Mucosa of gallbladder (tissue), 1 donor: ENCODE results near the gene GALK1. TPM values are rescaled to one million over a fixed set of nuclear protein-coding genes. Genes with fewer than 3 reads are reported as not detected.
A peak's percentile ranks its signal among the peaks of the same experiment; 100 is the strongest.
"Not testable (repeated sequence)": the region's sequence is repeated elsewhere in the genome, so short reads cannot be mapped to it uniquely, and the experiment has no call there.

Experiments used
- DNase-seq: peaks from one replicate; pipeline ENCODE4 v3.0.0-alpha.2; 2020; ENCODE audit warnings: low spot score
- total RNA-seq: library from RNA; stranded (reverse); gene quantifications from one replicate; pipeline ENCODE4 v1.2.1, GENCODE V29; 2021
- donor health status: DM: no; HTN: no; CAD: no.

GALK1 gene
- total RNA-seq, result 35.9 TPM

DNA sequence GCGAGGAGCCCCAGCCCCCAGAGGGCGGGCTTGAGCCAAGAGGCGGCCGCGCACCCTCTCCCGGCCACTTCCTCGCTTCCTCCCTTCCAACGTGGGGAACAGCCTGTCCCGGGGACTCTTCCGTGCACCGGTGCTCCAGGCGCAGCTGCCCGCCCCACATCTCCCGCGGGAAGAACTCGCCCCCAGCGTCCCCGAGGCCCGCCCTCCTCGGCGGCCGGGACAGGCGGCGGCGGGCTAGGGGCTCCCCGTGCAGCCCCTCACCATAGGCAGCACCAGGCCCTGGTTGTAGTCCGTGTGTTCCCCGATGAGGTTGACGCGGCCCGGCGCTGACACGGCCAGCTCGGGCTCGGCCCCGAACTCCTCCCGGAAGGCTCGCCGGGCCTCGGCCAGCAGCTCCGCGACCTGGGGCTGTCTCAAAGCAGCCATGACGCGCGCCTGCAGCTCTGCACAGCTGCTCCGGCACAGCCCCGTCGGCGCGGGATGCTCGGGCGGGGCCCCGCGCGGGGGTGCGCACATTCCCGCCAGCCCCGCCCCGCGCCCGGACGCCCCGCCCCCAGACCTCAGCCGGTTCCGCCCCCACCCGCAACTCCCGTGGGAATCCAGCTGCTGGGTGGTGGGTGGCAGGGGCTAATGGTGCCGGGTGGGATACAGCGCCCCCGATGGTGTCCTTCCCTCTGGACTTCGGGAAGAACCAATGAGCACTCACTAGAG lies at the start of gene GALK1:
Gene GALK1, minus strand, starts transcription at position 482 of the 711 bp plus-strand sequence. Its CDS starts 56 bp downstream, at position 426.
- DNase-seq, result peak; percentile 64

DNA sequence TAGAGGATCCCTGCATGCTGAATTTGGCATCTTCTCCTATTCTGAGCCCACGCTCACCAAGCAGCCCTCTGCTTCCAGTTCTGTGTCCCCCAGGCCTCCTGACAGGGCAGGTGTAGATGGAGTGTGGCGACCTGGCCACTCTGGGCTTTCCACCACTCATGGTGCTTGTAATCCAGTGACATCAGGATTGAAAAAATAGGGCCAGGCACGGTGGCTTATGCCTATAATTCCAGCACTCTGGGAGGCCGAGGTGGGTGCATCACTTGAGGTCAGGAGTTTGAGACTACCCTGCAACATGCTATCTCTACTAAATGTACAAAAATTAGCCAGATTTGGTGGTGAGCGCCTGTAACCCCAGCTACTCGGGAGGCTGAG lies 49.0 kb upstream of the GALK1 start:
- no peak for DNase-seq

DNA sequence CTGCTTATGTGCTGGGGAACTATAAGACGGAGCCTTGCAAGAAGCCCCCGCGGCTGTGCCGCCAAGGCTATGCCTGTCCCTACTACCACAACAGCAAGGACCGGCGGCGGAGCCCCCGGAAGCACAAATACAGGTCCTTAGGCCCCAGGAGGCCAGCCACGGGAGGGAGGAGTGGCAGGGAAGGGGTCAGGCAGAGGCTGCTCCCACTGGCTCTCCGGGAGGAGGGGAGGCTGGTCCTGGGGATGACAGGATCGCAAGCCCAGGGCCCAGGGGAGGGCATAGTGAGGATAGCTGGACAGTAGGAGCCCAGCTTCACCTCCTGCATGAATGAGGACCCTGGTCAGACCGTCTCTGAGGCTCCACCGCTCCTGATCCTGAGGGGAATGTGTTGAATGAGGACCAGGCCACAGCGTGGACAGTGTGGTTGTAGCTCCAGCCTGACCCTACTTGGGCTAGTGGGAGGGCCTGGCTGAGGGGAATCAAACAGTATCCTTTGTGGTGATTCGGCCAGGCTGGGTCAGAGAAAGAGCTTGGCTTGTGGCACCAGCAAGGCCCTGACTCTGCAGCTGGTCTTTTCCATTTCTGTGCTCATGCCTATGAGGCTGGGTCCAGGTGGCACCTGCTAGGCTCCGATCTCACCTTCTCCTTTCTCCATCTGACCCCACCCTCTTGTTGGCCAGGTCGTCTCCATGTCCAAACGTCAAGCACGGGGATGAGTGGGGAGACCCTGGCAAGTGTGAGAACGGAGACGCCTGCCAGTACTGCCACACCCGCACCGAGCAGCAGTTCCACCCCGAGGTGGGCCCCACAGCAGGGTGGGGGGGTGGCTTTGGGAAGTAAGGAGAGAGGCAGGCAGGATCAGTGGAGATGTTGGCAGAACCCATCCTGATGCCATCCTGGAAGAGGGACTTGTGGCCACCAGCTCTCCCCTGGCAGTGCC lies 48.4 kb upstream of the GALK1 start:
- no peak for DNase-seq

DNA sequence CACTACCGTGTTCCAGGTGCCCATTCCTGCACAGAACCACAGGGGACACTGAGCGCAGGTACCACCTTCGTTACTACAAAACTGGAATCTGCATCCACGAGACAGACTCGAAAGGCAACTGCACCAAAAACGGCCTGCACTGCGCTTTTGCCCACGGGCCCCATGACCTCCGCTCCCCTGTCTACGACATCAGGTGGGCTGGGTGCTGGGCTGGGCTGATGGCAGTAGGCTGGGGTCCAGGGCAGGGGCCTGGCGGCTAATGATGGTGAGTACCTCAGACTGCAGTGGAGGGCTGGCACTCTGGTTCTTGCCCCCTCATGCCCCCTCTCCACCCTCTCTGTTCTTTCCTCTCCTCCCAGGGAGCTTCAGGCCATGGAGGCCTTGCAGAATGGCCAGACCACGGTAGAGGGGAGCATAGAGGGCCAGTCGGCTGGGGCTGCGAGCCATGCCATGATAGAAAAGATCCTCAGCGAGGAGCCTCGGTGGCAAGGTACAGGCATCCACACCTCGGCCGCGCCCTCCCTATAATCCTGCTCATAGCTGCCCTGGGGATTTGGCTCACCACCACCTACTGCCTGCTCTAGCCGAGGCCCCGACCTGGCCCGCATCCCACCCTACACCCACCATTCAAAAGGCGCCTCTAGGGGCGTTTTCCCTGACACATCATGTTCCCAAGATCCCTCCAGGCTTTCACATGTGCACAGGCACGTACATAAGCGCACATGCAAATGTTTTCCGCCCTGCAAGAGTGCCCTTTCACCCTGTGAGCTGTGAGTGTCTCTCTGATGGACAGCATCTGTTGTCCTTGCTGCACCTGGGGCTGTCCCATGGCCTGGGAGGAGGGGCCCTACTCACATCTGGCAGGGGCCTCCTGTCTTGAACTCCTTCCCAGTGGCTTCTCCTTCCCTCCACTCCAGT lies 47.4 kb upstream of the GALK1 start:
- no peak for DNase-seq

DNA sequence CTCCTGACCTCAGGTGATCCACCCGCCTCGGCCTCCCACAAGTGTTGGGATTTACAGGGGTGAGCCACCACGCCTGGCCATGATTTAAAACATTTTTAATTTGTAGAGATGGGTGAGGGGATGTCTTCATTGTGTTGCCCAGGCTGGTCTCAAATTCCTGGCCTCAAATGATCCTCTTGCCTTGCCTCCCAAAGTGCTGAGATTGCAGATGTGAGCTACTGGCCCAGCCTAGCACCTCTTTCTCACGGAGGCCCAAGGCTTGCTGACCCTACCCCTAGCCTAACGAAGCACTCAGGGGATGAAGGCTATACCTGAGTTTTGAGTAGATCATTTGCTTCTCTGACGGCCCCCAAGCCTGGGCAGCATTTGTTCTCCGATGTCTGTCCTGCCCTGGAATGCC lies 46.2 kb upstream of the GALK1 start:
- DNase-seq, result no peak

DNA sequence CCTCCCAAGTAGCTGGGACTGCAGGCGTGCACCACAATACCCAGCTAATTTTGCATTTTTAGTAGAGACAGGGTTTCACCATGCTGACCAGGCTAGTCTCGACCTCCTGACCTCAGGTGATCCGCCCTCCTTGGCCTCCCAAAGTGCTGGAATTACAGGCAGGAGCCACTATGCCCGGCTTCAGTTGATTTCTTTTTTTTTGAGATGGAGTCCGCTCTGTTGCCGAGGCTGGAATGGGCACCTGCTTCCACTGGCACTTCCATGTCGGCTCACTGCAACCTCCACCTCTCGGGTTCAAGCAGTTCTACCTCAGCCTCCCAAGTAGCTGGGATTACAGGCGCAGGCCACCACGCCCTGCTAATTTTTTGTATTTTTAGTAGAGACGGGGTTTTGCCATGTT lies 45.8 kb upstream of the GALK1 start:
- not testable (repeated sequence) for DNase-seq

DNA sequence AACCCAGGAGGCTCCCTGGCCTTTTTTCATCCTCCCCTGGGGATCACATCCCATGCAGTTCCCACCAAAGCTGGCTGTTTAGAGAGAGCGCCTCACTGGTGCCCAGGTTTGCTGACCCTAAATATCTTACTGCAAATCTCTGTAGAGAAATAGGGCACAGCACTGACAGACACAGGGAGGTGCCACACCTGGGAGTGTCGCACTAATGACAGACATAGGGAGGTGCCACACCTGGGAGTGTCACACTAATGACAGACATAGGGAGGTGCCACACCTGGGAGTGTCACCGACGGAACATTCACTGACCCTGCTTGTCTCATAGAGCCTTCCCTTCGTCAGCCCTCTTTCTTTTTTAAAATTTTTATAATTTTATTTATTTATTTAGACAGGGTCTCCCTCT lies 45.2 kb upstream of the GALK1 start:
- DNase-seq, result no peak

DNA sequence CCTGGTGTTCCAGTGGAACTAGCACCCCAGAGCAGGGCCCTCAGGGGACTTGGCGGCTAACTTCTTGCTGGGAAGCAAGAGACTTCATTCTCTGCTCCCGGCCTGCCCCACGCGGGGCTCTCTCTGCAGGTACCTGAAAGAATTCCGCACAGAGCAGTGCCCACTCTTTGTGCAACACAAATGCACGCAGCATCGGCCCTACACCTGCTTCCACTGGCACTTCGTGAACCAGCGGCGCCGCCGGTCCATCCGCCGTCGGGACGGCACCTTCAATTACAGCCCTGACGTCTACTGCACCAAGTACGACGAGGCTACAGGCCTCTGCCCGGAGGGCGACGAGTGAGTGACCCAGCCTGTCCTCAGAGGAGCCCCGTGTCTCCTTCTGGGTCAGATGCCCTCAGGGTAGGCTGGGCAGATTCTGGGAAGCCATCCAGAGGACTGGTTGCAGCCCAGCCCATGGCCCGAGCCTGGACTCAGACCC lies 44.7 kb upstream of the GALK1 start:
- DNase-seq, result no peak

DNA sequence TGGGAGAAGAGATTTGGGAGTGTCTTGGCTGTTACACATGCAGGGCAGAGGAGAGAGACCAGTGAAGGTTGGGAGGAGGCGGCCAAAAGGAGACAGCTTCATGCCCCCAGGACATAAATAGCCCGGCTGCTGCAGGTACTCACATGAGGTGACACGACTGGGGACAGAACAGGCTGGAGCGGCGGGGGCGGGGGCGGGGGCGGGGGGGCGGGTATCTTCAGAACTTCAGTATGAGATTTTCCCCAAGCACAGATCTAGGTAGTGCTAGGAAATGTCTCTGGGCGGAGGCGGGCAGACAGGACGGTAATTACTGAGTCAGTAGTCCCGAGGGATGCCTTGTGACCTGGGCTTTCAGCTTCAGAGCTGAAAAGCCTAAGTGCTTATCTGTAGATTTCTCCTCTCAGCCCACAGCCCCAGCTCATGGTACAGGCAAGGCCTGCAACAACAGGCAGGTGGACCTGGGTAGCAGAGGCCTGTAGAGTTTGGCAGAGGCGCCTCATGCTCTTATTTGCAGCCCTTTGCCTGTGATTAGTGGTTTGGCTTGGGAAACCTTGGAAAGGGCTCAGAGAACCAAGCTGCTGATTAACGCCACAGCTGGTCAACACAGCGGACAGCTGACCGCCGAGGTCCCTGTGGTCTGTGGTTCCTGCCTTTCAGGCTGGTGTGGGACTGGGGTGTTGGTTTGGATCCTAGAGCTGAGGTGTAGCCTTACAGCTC lies 44.1 kb upstream of the GALK1 start:
- no peak for DNase-seq

DNA sequence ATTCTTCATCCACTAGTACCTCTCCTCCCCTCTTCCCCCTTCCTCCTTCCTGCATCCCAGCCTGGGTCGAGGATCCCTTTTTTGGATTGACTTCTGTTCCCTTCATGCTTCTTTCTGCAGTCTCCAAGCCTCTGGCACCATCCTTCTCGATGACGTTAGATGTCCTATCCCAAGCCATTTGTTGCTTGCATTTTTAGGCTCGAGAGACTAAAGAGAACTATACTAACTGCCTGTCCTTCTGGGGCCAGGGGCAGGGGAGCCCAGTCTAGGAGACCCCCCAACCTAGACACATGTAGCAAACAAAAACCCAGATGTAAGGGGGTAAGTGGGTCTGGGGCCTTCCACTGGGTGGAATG lies 43.5 kb upstream of the GALK1 start:
- no peak for DNase-seq

DNA sequence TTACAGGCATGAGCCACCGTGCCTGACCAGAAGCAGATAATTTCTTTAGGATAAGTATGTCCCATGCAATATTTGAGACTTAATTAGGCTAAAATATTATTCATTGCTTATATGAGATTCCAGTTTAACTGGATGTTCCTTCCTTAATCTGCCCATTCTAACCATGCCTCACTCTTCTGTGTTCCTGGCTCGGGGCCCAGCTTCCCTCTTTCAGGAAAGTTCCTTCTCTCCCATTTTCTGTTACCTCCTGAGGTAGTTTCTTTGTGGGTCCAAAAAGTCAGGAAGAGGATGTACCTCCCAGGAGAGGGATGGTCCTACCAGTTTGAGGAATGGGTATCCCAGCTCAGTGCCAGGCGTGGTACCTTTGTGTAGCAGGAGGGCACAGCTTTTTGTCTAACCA lies 42.9 kb upstream of the GALK1 start:
- DNase-seq, result no peak

DNA sequence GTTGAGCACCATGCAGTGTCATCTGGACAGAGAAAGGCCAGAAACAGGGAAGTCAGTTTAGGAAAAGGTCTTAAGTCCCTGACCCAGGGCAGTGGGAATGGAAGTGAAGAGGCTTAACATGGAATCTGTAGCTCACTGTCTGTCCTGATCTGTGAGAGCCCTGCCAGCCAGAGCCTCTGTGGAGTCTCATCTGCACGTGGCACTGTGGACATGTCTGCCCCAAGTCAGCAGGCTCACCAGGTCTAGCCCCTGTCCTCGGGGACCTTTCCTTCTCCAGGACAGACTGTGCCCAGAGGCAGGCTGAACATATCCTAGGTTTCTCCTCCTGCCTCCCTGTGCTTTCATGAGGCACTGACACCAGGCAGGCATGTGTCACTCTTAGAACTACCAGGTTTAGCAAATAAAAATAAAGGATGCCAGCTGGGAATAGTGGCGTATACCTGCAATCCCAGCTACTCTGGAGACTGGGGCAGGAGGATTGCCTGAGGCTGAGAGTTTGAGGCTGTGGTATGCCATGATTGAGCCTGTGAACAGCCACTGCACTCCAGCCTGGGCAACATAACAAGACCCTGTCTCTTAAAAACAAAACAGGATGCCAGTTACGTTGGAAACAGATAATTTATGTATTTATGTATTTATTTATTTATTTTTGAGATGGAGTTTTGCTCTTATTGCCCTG lies 42.0 kb upstream of the GALK1 start:
- DNase-seq, result no peak

DNA sequence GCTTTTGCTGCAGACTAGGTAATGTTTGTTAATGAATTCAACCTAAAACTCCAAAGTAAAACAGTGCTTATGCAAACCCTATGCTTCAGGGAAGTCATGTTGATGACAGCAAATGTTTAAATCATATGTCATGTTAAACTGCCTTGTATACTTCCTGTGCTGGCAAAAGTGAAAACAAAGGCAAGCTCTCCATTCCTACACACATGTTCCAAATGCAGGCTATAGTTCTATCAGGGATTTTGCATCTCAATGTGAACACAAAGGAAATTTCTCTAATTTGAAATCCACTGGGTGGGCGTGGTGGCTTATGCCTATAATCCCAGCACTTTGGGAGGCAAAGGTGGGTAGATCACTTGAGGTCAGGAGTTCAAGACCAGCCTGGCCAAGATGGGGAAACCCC lies 38.9 kb upstream of the GALK1 start:
- no peak for DNase-seq

DNA sequence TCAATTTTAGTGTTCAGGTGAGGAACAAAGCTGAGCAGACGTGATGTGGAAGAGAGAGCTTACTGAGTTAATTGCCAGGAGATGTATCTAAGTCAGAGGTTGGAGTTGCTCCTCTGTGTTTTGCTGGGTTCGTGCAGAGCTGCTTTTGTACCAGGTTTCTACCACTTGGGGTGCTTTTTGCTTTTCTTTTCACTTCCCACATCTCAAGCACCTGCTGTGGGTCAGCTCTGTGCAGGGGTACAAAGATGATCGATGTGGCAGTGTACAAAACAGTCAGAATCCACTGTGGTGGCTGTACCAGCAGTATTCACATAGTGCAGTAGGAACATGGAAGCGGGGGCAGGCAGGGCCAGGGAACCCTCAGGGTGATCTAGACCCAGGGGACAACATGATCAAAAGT lies 34.4 kb upstream of the GALK1 start:
- no peak for DNase-seq

DNA sequence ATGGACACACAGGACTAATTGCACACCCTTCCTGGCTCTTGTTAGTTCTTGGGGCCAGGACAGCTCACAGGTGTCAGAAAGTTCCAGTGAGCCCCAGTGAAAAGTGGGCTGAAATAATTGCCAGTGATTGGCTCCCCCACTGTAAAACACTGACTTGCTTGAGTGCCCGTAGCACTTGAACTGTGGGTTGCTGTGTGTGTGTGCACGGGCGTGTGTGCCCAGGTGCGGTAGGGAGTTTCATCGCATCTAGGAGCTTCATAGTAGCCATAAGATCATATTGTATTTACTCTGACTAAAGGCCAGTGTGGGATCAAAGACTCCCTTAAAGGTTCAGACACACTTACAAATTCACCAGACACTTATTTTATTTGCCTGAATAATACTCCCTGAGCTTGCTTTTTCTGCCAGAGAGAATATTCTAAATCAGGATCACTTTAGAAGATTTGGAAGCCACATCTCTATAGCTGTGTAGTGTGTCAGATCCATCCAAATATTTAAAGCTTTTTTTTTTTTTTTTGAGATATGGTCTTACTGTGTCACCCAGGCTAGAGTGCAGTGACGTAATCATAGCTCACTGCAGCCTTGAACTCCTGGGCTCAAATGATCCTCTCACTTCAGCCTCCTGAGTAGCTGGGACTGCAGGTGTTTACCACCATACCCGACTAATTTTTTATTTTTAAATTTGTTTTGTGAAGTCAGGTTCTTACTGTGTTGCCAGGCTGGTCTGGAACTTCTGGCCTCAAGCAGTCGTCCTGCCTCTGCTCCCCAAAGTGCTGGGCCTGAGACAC lies 31.0 kb upstream of the GALK1 start:
- no peak for DNase-seq

DNA sequence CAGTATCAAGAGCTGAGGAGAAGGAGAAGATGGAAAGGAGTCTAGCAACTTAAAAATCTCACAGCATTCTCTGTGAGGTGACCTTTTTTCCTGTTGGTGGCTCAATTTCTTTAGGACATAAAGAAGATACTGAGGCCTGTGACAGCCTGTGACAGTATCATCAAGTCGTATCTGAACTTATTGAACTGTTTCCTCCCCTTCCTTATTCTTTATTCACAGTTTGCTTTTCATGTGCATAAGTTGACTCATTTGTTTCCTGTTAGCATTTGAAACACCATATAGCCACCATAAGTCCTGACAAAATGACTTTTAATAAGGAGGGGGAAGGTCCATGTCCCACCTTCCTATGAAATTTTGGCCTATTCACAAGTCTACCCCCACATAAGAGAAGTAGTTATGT lies 28.5 kb upstream of the GALK1 start:
- DNase-seq, result no peak

DNA sequence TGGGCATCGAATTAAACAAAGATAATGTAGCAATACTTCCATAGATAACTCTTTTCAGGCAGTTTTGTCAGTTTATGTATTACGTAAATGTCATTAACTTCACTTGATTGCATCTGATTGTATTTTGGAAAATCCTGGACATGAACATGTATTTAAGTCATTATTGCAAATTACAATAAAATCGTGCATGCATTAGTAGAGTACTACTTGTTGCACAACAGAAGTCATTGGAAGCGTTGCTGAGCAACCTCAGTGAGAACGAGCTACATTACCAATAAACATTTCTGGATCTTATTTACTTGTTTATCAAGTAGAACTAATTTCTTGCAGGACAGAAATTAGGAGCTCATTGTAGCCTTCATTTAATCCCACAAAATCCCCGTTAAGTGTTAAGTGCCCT lies 26.3 kb upstream of the GALK1 start:
- no peak for DNase-seq

DNA sequence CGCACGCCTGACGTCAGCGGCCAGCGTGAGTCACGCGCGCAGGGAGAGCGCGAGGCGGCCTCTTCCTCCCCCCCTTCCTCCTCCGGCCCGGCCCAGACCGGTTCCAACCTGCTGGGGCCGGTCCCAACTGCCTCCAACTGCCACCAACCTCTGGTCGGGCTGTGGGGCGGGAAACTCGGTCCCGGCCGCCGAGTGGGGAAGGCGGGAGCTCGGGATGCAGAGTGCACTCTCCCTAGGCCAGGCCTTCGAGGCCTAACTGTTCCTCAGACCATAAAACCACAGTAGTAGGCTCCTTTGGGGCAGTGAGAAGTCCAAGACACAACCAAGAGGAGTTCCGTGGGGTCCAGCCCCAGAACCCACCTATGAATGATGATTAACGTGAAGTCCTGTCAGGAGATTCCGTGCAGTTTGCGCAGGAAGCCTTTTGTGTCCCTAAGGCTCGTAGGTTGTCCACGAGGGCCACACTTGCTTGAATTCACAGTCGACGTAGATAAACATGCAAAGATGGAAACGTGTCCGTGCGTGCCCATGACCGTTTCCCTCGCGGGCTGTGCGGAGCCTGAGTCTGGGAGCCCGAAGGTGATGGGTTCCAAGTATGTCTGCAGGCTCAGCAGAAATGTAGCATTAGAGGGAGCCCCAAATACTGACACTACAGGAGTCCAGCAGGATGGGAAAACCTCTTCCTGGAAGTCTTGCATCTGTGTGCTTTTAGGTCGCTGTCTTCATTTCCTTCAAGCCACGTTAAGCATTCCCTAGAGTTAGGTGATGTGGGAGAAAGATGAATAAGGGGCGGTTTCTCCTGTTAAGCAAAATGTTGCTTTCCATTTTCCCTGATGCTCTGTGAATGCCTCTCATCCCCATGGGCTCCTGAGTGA lies 20.3 kb upstream of the GALK1 start:
- DNase-seq, result peak; percentile 93

DNA sequence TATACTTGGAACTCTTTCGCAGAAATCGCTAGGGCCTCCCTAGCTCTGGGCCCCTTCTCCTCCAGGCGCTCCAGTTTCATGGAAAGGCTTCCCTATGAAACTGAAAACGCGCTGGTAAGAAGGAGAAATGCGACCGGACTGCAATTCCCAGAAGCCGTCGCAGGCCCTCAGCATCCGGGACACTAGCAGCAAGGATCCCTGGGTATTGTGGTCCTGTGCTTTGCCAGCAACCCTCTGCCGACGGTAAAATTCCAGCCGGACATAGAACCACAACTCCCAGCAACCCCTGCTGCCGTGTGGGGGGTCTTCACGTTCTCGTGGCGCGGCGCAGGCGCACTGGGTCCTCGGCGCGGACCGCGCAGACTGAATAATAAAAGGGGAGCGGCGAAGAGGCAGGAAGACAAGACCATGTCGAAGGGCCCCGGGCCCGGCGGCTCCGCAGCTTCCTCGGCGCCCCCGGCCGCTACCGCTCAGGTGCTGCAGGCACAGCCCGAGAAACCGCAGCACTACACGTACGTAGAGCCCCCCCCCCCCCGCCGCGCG lies 19.6 kb upstream of the GALK1 start, which contains the start of gene UNK:
Gene UNK, plus strand, starts transcription at position 334 of the 543 bp plus-strand sequence. Its CDS starts 75 bp downstream, at position 409.
- DNase-seq, result peak; percentile 99
